Measurements from ENCODE around the gene PITPNM1. TPM values are rescaled to one million over a fixed set of nuclear protein-coding genes. Genes with fewer than 3 reads are reported as not detected.
A peak's percentile ranks its signal among the peaks of the same experiment; 100 is the strongest.

The PITPNM1 gene
- total and polyA plus RNA-seq, 7 donors: 3.2 to 69.1 (median 16.0) TPM

DNA sequence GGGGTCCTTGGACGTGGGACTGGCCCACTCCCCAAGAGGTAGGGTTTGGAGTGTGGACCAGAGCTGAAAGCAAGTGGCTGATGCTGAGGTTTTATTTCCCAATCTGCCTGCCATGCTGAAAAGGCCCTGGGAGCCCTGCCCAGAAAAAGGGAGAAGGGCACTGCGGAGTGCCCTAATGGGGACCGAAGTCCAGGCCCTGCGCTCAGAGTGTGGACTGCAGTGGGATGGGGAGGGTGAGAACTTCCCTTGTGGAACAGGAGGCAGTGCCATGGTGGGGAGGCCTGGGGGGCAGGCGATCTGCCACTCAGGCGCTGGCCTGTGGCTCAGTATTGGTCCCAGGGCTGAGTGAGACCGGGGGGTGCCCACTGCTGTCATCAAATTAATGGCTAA is 56.9 kb downstream of the PITPNM1 start:
- no peak overlapping the region for H3K4me3 ChIP-seq
- no peaks in the 10 kb centered on the region for H3K9me3 ChIP-seq
- no peaks in the 10 kb centered on the region for H3K27me3 ChIP-seq
- TF ChIP-seq EP300 (IDR thresholded peaks at IDR 0.05): no peak
- no peak for TF ChIP-seq POLR2A (IDR thresholded peaks at IDR 0.05)
- TF ChIP-seq POLR2AphosphoS5 (IDR thresholded peaks at IDR 0.05): no peak
- no peak for TF ChIP-seq CTCF (IDR thresholded peaks at IDR 0.05)
- intact Hi-C loops (cut with DNase I): no loop called here
- H3K36me3 ChIP-seq: no peaks in the 10 kb centered on the region
- H3K4me1 ChIP-seq: peaks cover 0 to 9% (median 3%) of the 10 kb centered on the region in 4 donors
- 90 to 96% methylated on average over 7 of the region's 7 CpGs for WGBS, 2 donors
- H3K27ac ChIP-seq: no peak overlapping the region
- no peak for DNase-seq

GRCh38 chr11:67445515-67445914 is 59.6 kb downstream of the PITPNM1 start:
- Histone ChIP-seq H3K9me3 (no peaks in the 10 kb centered on the region), H3K4me3 (no peak overlapping the region), H3K27ac (no peak overlapping the region), H3K4me1 (peaks cover 0 to 24% (median 15%) of the 10 kb centered on the region in 4 donors), H3K27me3 (no peaks in the 10 kb centered on the region), H3K36me3 (peaks cover 0 to 18% (median 10%) of the 10 kb centered on the region in 4 donors)
- no peak for TF ChIP-seq CTCF (IDR thresholded peaks at IDR 0.05)
- TF ChIP-seq POLR2AphosphoS5 (IDR thresholded peaks at IDR 0.05): no peak
- TF ChIP-seq EP300 (IDR thresholded peaks at IDR 0.05): no peak
- no peak for TF ChIP-seq POLR2A (IDR thresholded peaks at IDR 0.05)
- DNase-seq: no peak
- intact Hi-C loops (cut with DNase I): no loop called here
- WGBS, 2 donors: 86 to 89% methylated on average over 5 of the region's 5 CpGs

DNA sequence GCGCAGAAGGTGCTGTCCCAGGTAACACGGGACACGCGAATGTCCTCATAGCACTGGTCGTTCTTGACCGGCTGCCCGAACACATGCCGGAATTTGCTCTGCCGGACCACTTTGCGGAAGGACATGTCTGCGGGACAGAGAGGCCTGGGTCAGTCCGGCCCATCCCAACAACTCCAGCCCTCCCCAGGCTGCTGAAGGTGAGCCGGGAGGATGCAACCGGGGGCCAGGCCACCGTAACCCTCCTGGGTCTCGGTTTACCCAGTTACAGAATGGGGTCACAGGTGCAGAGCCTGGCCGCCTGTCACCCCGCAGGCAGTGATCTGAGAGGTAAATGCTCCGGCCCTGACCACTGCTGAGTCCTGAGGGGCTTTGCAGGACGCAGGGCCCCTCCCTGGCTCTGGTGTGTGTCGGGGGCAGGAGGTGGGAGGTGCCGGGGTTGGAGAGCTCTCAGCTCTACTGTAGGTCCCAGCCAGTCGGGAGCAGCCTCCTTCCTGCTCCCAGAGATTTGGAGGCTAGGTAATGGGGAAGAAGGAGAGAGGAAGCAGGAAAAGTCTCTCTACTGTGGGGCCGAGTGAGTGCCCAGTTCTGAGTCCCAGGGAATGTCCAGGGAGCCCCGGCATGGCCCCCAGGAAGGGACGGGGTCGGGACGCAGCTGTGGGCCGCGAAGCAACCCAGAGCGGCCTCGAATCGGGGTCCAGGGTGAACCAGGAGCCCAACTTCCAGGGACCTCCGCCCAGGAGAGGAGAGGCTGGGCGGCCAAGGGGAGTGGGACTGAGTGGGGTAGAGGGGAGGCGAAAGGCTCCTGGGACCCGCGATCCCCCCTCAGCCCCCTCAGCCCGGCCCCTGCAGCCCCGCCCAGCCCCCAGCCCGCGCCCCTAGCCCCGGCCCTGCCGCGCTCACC is 62.4 kb downstream of the PITPNM1 start:
- Histone ChIP-seq H3K27me3 (no peaks in the 10 kb centered on the region), H3K4me3 (peak overlapping the region; percentile 80 to 95 (median 86)), H3K4me1 (peaks cover 0 to 31% (median 21%) of the 10 kb centered on the region in 4 donors), H3K36me3 (peaks cover 0 to 42% (median 16%) of the 10 kb centered on the region in 4 donors), H3K27ac (peak overlapping the region; percentile 95 to 98 (median 96)), H3K9me3 (no peaks in the 10 kb centered on the region)
- intact Hi-C loops (cut with DNase I): loop anchor here (1.0 kb wide), 2 partner anchors 14 to 22 kb away; partner anchors contain the start of gene RPS6KB2
- WGBS, 2 donors: 27 to 45% methylated on average over 45 of the region's 45 CpGs
- no peak for DNase-seq
- TF ChIP-seq EP300 (IDR thresholded peaks at IDR 0.05): no peak

Small RNA genes lying within 50 kb of the gene (small RNA-seq; reads per million reads assigned to genes)
- gene MIR6752: 0 reads per million in 3 donors

Other genes starting within 250 kb of the PITPNM1 start
- gene GRK2, start 238.9 kb downstream of the PITPNM1 start, total RNA-seq: 10 to 100 TPM; 32.1 to 48.2 (median 38.9) TPM
- 100 to 1,000 TPM in 1 of 3 donors, 10 to 100 TPM in 2; 88.3 to 152 (median 92.0) TPM for gene GRK2, start 238.9 kb downstream of the PITPNM1 start, polyA plus RNA-seq
- gene ANKRD13D, start 216.1 kb downstream of the PITPNM1 start, total RNA-seq: 10 to 100 TPM; 23.9 to 45.7 (median 24.2) TPM
- gene ANKRD13D, start 216.1 kb downstream of the PITPNM1 start, polyA plus RNA-seq: 10 to 100 TPM in 2 of 3 donors, 1 to 10 TPM in 1; 9.0 to 42.2 (median 16.8) TPM
- 10 to 100 TPM; 20.0 to 37.7 (median 26.6) TPM for gene SSH3, start 201.8 kb downstream of the PITPNM1 start, total RNA-seq
- gene SSH3, start 201.8 kb downstream of the PITPNM1 start, polyA plus RNA-seq: 10 to 100 TPM; 15.6 to 39.0 (median 21.3) TPM
- 10 to 100 TPM; 48.5 to 78.9 (median 67.0) TPM for gene POLD4, start 151.8 kb downstream of the PITPNM1 start, total RNA-seq
- 100 to 1,000 TPM; 381 to 748 (median 498) TPM for gene POLD4, start 151.8 kb downstream of the PITPNM1 start, polyA plus RNA-seq
- gene CLCF1, start 131.8 kb downstream of the PITPNM1 start, total RNA-seq: 10 to 100 TPM in 1 of 4 donors, 1 to 10 TPM in 3; 2.9 to 49.8 (median 6.6) TPM
- gene CLCF1, start 131.8 kb downstream of the PITPNM1 start, polyA plus RNA-seq: 1 to 10 TPM in 2 of 3 donors, under 1 TPM in 1; 0.92 to 6.5 (median 2.4) TPM
- 10 to 100 TPM; 11.4 to 18.1 (median 16.5) TPM for gene RAD9A, start 113.4 kb downstream of the PITPNM1 start, total RNA-seq
- 10 to 100 TPM in 1 of 3 donors, 1 to 10 TPM in 2; 6.5 to 33.9 (median 6.6) TPM for gene RAD9A, start 113.4 kb downstream of the PITPNM1 start, polyA plus RNA-seq
- gene PPP1CA, start 103.5 kb downstream of the PITPNM1 start, total RNA-seq: 10 to 100 TPM; 59.5 to 87.0 (median 80.0) TPM
- gene PPP1CA, start 103.5 kb downstream of the PITPNM1 start, polyA plus RNA-seq: 100 to 1,000 TPM; 228 to 357 (median 235) TPM
- 1 to 10 TPM in 2 of 4 donors, under 1 TPM in 1, not detected in 1; 0.71 to 2.5 (median 1.2) TPM for gene TBC1D10C, start 101.3 kb downstream of the PITPNM1 start, total RNA-seq
- 10 to 100 TPM in 1 of 3 donors, 1 to 10 TPM in 2; 1.6 to 48.2 (median 1.8) TPM for gene TBC1D10C, start 101.3 kb downstream of the PITPNM1 start, polyA plus RNA-seq
- under 1 TPM; 0.16 to 0.68 (median 0.46) TPM for gene CARNS1, start 89.7 kb downstream of the PITPNM1 start, total RNA-seq
- under 1 TPM in 1 of 3 donors, not detected in 2; 0.83 TPM for gene CARNS1, start 89.7 kb downstream of the PITPNM1 start, polyA plus RNA-seq
- 10 to 100 TPM; 27.1 to 70.2 (median 35.2) TPM for gene RPS6KB2, start 76.9 kb downstream of the PITPNM1 start, total RNA-seq
- 10 to 100 TPM; 55.9 to 67.9 (median 62.0) TPM for gene RPS6KB2, start 76.9 kb downstream of the PITPNM1 start, polyA plus RNA-seq
- gene PTPRCAP, start 67.7 kb downstream of the PITPNM1 start, total RNA-seq: 1 to 10 TPM in 3 of 4 donors, under 1 TPM in 1; 0.71 to 3.7 (median 2.1) TPM
- 100 to 1,000 TPM in 1 of 3 donors, 1 to 10 TPM in 2; 2.4 to 129 (median 2.8) TPM for gene PTPRCAP, start 67.7 kb downstream of the PITPNM1 start, polyA plus RNA-seq
- gene CORO1B, start 61.9 kb downstream of the PITPNM1 start, total RNA-seq: 10 to 100 TPM; 42.9 to 52.9 (median 46.1) TPM
- gene CORO1B, start 61.9 kb downstream of the PITPNM1 start, polyA plus RNA-seq: 100 to 1,000 TPM; 150 to 190 (median 166) TPM
- not detected for gene GPR152, start 52.6 kb downstream of the PITPNM1 start, total RNA-seq
- gene GPR152, start 52.6 kb downstream of the PITPNM1 start, polyA plus RNA-seq: not detected
- gene CABP4, start 50.0 kb downstream of the PITPNM1 start, total RNA-seq: 1 to 10 TPM in 1 of 4 donors, under 1 TPM in 3; 0.41 to 1.5 (median 0.63) TPM
- gene CABP4, start 50.0 kb downstream of the PITPNM1 start, polyA plus RNA-seq: under 1 TPM in 2 of 3 donors, not detected in 1; 0.60 to 0.61 TPM
- 100 to 1,000 TPM in 3 of 4 donors, 10 to 100 TPM in 1; 54.6 to 137 (median 121) TPM for gene TMEM134, start 36.1 kb downstream of the PITPNM1 start, total RNA-seq
- 10 to 100 TPM; 66.7 to 96.1 (median 69.1) TPM for gene TMEM134, start 36.1 kb downstream of the PITPNM1 start, polyA plus RNA-seq
- 100 to 1,000 TPM; 103 to 120 (median 109) TPM for gene AIP, start 22.3 kb downstream of the PITPNM1 start, total RNA-seq
- gene AIP, start 22.3 kb downstream of the PITPNM1 start, polyA plus RNA-seq: 10 to 100 TPM; 71.2 to 82.3 (median 76.6) TPM
- gene CDK2AP2, start 2.8 kb upstream of the PITPNM1 start, total RNA-seq: 10 to 100 TPM; 13.3 to 32.9 (median 23.7) TPM
- 100 to 1,000 TPM in 2 of 3 donors, 10 to 100 TPM in 1; 64.9 to 126 (median 101) TPM for gene CDK2AP2, start 2.8 kb upstream of the PITPNM1 start, polyA plus RNA-seq
- gene CABP2, start 18.1 kb upstream of the PITPNM1 start, total RNA-seq: not detected
- gene CABP2, start 18.1 kb upstream of the PITPNM1 start, polyA plus RNA-seq: not detected
- 100 to 1,000 TPM; 349 to 702 (median 499) TPM for gene GSTP1, start 78.4 kb upstream of the PITPNM1 start, total RNA-seq
- 100 to 1,000 TPM; 451 to 717 (median 599) TPM for gene GSTP1, start 78.4 kb upstream of the PITPNM1 start, polyA plus RNA-seq
- gene NDUFV1, start 101.6 kb upstream of the PITPNM1 start, total RNA-seq: 100 to 1,000 TPM; 152 to 286 (median 203) TPM
- gene NDUFV1, start 101.6 kb upstream of the PITPNM1 start, polyA plus RNA-seq: 100 to 1,000 TPM; 169 to 268 (median 254) TPM
- gene NUDT8, start 124.6 kb upstream of the PITPNM1 start, total RNA-seq: 10 to 100 TPM in 1 of 4 donors, 1 to 10 TPM in 3; 3.6 to 10.9 (median 7.0) TPM
- gene NUDT8, start 124.6 kb upstream of the PITPNM1 start, polyA plus RNA-seq: 10 to 100 TPM; 29.6 to 63.1 (median 51.1) TPM
- not detected for gene TBX10, start 134.4 kb upstream of the PITPNM1 start, total RNA-seq
- gene TBX10, start 134.4 kb upstream of the PITPNM1 start, polyA plus RNA-seq: 100 to 1,000 TPM in 1 of 3 donors, 10 to 100 TPM in 2; 15.8 to 109 (median 60.6) TPM
- not detected for gene ACY3, start 145.4 kb upstream of the PITPNM1 start, total RNA-seq
- gene ACY3, start 145.4 kb upstream of the PITPNM1 start, polyA plus RNA-seq: 10 to 100 TPM; 12.4 to 16.6 (median 16.2) TPM
- gene ALDH3B2, start 169.3 kb upstream of the PITPNM1 start, total RNA-seq: not detected
- gene ALDH3B2, start 169.3 kb upstream of the PITPNM1 start, polyA plus RNA-seq: under 1 TPM in 1 of 3 donors, not detected in 2; 0.38 TPM

All from sigmoid colon (tissue), 7 donors.